ENCODE results near the gene PSEN1. TPM values are rescaled to one million over a fixed set of nuclear protein-coding genes. Genes with fewer than 3 reads are reported as not detected.

Gene PSEN1
- total RNA-seq, 1 experiment from 2014 or later: 26.9 TPM

- Histone ChIP-seq H3K9ac (ENCODE audit: low read length) (no peak overlapping the region), H2AFZ (ENCODE audit: low read depth, low read length, poor library complexity, severe bottlenecking) (no peak overlapping the region), H3K36me3 (ENCODE audit: control insufficient read depth in 1 of 2, insufficient read depth in 2 of 2, low read length in 2 of 2) (peaks cover 0 to 2% of the 10 kb centered on the region in 2 experiments; a peak in 1 of 4 replicates), H3K27me3 (ENCODE audit: insufficient read depth, low read length) (no peaks in the 10 kb centered on the region), H3K4me3 (replicated peaks in 1 of 2; ENCODE audit: low read depth in 1 of 2, low read length in 2 of 2) (no peak overlapping the region), H3K4me1 (ENCODE audit: control insufficient read depth in 1 of 2, insufficient read depth in 2 of 2, low read length in 2 of 2) (no peaks in the 10 kb centered on the region), H3K27ac (ENCODE audit: low read depth, low read length) (no peak overlapping the region), H3K4me2 (ENCODE audit: low read length) (no peak overlapping the region), H3K9me2 (ENCODE audit: insufficient read depth) (no peaks in the 10 kb centered on the region), H3K79me2 (ENCODE audit: insufficient read depth, low read length) (no peaks in the 10 kb centered on the region), H3K9me3 (ENCODE audit: control insufficient read depth in 1 of 2, insufficient read depth in 1 of 2, low read depth in 1 of 2, low read length in 2 of 2) (no peaks in the 10 kb centered on the region), H4K20me1 (ENCODE audit: insufficient read depth) (no peaks in the 10 kb centered on the region)
- RAD21 ChIA-PET (ENCODE audit: low non-redundant PET in 1 of 2, low total read pairs in 2 of 2, uncharacterized antibody in 2 of 2, unreplicated experiment in 2 of 2): no interaction called here
- CTCF ChIA-PET: interaction anchor here (1.4 kb wide), 1 partner anchor 94 kb away, joined by 3 read pairs; no protein-coding TSS in a partner anchor
- DNase-seq (ENCODE audit: low read depth, low spot score) (no peak), ATAC-seq (no peak)
- BruUV-seq (replicated peaks): no TSS peak
- intact Hi-C loops (cut with micrococcal nuclease): no loop called here
- POLR2A ChIA-PET: no interaction called here
- TF ChIP-seq CTCF (IDR thresholded peaks at IDR 0.05 in 2 of 3, conservative IDR thresholded peaks at IDR 0.05 in 1 of 3; ENCODE audit: borderline replicate concordance in 1 of 3, insufficient read depth in 1 of 3, low read depth in 2 of 3, low read length in 2 of 3): no peak
- TF ChIP-seq EGR1 (IDR thresholded peaks at IDR 0.05; ENCODE audit: low read depth): no peak
- TF ChIP-seq, protein P1, sequence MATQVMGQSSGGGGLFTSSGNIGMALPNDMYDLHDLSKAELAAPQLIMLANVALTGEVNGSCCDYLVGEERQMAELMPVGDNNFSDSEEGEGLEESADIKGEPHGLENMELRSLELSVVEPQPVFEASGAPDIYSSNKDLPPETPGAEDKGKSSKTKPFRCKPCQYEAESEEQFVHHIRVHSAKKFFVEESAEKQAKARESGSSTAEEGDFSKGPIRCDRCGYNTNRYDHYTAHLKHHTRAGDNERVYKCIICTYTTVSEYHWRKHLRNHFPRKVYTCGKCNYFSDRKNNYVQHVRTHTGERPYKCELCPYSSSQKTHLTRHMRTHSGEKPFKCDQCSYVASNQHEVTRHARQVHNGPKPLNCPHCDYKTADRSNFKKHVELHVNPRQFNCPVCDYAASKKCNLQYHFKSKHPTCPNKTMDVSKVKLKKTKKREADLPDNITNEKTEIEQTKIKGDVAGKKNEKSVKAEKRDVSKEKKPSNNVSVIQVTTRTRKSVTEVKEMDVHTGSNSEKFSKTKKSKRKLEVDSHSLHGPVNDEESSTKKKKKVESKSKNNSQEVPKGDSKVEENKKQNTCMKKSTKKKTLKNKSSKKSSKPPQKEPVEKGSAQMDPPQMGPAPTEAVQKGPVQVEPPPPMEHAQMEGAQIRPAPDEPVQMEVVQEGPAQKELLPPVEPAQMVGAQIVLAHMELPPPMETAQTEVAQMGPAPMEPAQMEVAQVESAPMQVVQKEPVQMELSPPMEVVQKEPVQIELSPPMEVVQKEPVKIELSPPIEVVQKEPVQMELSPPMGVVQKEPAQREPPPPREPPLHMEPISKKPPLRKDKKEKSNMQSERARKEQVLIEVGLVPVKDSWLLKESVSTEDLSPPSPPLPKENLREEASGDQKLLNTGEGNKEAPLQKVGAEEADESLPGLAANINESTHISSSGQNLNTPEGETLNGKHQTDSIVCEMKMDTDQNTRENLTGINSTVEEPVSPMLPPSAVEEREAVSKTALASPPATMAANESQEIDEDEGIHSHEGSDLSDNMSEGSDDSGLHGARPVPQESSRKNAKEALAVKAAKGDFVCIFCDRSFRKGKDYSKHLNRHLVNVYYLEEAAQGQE (IDR thresholded peaks at IDR 0.05; ENCODE audit: low read depth): no peak
- TF ChIP-seq CBX3 (IDR thresholded peaks at IDR 0.05; ENCODE audit: low read depth): no peak
- TF ChIP-seq, protein P2, sequence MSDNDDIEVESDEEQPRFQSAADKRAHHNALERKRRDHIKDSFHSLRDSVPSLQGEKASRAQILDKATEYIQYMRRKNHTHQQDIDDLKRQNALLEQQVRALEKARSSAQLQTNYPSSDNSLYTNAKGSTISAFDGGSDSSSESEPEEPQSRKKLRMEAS (IDR thresholded peaks at IDR 0.05): no peak
- TF ChIP-seq, protein P3, sequence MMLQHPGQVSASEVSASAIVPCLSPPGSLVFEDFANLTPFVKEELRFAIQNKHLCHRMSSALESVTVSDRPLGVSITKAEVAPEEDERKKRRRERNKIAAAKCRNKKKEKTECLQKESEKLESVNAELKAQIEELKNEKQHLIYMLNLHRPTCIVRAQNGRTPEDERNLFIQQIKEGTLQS (IDR thresholded peaks at IDR 0.05): no peak
- no peak for TF ChIP-seq TCF7L2 (IDR thresholded peaks at IDR 0.05; ENCODE audit: borderline replicate concordance, extremely low read depth, insufficient read depth, insufficient read length)
- no peak for TF ChIP-seq POLR2AphosphoS5 (IDR thresholded peaks at IDR 0.05; ENCODE audit: low read depth, low read length)
- no peak for TF ChIP-seq EZH2phosphoT487 (IDR thresholded peaks at IDR 0.05; ENCODE audit: borderline replicate concordance)
- TF ChIP-seq YY1 (IDR thresholded peaks at IDR 0.05; ENCODE audit: extremely low read depth, insufficient replicate concordance, low read depth, low read length): no peak
Measured at GRCh38 chr14:73267474-73267873, 131.2 kb downstream of the PSEN1 start.

Data from HCT116 (cell line).